K562 (cell line): ENCODE results near the gene ZNF224. TPM values are rescaled to one million over a fixed set of nuclear protein-coding genes. Genes with fewer than 3 reads are reported as not detected.

Experiments used
- ATF7 ChIP-seq: fragments of 450-650 bp; IDR thresholded peaks from 2 replicates; pipeline ENCODE4 v1.7.1; 2014; ENCODE audit warnings: mild to moderate bottlenecking, moderate library complexity
- EHMT2 ChIP-seq: fragments of 450-650 bp; IDR thresholded peaks from 2 replicates; pipeline ENCODE4 v1.6.1; 2018; ENCODE audit warnings: antibody characterized with exemption
- ETS1 ChIP-seq: conservative IDR thresholded peaks from 2 replicates; pipeline ENCODE4 v1.6.1; 2011; ENCODE audit warnings: low read depth, mild to moderate bottlenecking, low read length; ENCODE audit not compliant: control insufficient read depth
- GABPA ChIP-seq: fragments of 200-800 bp; sonication (Bioruptor generic); conservative IDR thresholded peaks from 2 replicates; pipeline ENCODE4 v1.6.1; 2016; ENCODE audit warnings: low read depth, missing genetic modification characterization, missing compliant biosample characterization
- GTF2E2 ChIP-seq: fragments of 200-800 bp; sonication (Bioruptor generic); IDR thresholded peaks from 2 replicates; pipeline ENCODE4 v1.6.1; 2016; ENCODE audit warnings: missing genetic modification characterization, missing compliant biosample characterization
- KAT7 ChIP-seq: sonication (generic); formaldehyde crosslinking; IDR thresholded peaks from 2 replicates; pipeline ENCODE4 v1.8.0; 2022; ENCODE audit warnings: missing genetic modification reagents, mild to moderate bottlenecking, borderline replicate concordance
- KLF6 ChIP-seq: fragments of 250-450 bp; sonication (Bioruptor Pico); IDR thresholded peaks from 2 replicates; pipeline ENCODE4 v1.4.0; 2020; ENCODE audit warnings: mild to moderate bottlenecking, moderate library complexity, borderline replicate concordance
- MAFF ChIP-seq: IDR thresholded peaks from 2 replicates; pipeline ENCODE4 v1.6.1; 2012; ENCODE audit warnings: low read length, improper control_type of control experiment
- MED1 ChIP-seq: sonication (generic); formaldehyde crosslinking; IDR thresholded peaks from 2 replicates; pipeline ENCODE4 v1.8.1; 2023; ENCODE audit warnings: missing genetic modification reagents, borderline replicate concordance
- NBN ChIP-seq: fragments of 450-650 bp; IDR thresholded peaks from 2 replicates; pipeline ENCODE4 v1.6.1; 2016; ENCODE audit warnings: low read depth, mild to moderate bottlenecking
- POLR2H ChIP-seq: IDR thresholded peaks from 2 replicates; pipeline ENCODE4 v1.6.1; 2016; ENCODE audit warnings: missing genetic modification characterization, low read depth, mild to moderate bottlenecking, control low read depth, missing compliant biosample characterization, moderate library complexity
- PTTG1 ChIP-seq: fragments of 450-650 bp; IDR thresholded peaks from 2 replicates; pipeline ENCODE4 v1.6.1; 2016; ENCODE audit warnings: low read depth, mild to moderate bottlenecking, missing genetic modification characterization, missing compliant biosample characterization
- RBFOX2 ChIP-seq: fragments of 200-400 bp; formaldehyde crosslinking; IDR thresholded peaks from 2 replicates; pipeline ENCODE4 v1.6.1; 2017; ENCODE audit warnings: low read depth, mild to moderate bottlenecking, low read length, moderate library complexity
- SPI1 ChIP-seq: IDR thresholded peaks from 2 replicates; pipeline ENCODE4 v1.6.1; 2011; ENCODE audit warnings: low read depth, low read length, control low read depth, borderline replicate concordance
- TCFL5 ChIP-seq: fragments of 250-450 bp; sonication (Bioruptor Pico); conservative IDR thresholded peaks from 2 replicates; pipeline ENCODE4 v1.6.1; 2021; ENCODE audit warnings: mild to moderate bottlenecking, moderate library complexity, matching md5 sums
- THRAP3 ChIP-seq: fragments of 450-650 bp; IDR thresholded peaks from 2 replicates; pipeline ENCODE4 v1.6.1; 2016; ENCODE audit warnings: mild to moderate bottlenecking, inconsistent platforms, borderline replicate concordance
- ZBTB11 ChIP-seq, 3 experiments: fragments of 200-800 bp in 1 of 3; fragments of 250-450 bp in 1 of 3; fragments of 450-650 bp in 1 of 3; sonication (Bioruptor Pico) in 1 of 3; sonication (Bioruptor generic) in 1 of 3; formaldehyde crosslinking in 1 of 3; IDR thresholded peaks; 2 replicates each; pipeline versions ENCODE4 v1.6.1 to v1.8.0; 2016 to 2022; ENCODE audit warnings: mild to moderate bottlenecking in 2 of 3, missing genetic modification characterization in 2 of 3, missing compliant biosample characterization in 1 of 3, moderate library complexity in 1 of 3
- ZNF639 ChIP-seq, 2 experiments: fragments of 200-800 bp in 1 of 2; sonication (Bioruptor generic) in 1 of 2; sonication (generic) in 1 of 2; formaldehyde crosslinking in 1 of 2; IDR thresholded peaks in 1 of 2; conservative IDR thresholded peaks in 1 of 2; 2 replicates each; pipeline versions ENCODE4 v1.5.0 to v1.6.1; 2016 to 2020; ENCODE audit warnings: missing compliant biosample characterization in 1 of 2, missing genetic modification characterization in 1 of 2, missing genetic modification reagents in 1 of 2
- polyA plus RNA-seq, 8 experiments: library from polyadenylated mRNA; depleted of rRNA in 4 of 8; stranded (reverse) in 5 of 8; unstranded in 3 of 8; fragments of >200 nt; fragmentation: Nextera tagmentation in 2 of 8; fragmentation: Illumina TruSeq in 1 of 8; extraction: Ambion mirVana in 2 of 8; extraction: Trizol in 1 of 8; gene quantifications; 2 replicates each; pipeline versions ENCODE4 v1.2.1 to v1.2.3, GENCODE V29; 2011 to 2014; ENCODE audit warnings: inconsistent platforms in 1 of 8, missing spikeins in 1 of 8
- total RNA-seq, 7 experiments: library from RNA; depleted of rRNA in 6 of 7; stranded (reverse); fragments of >200 nt in 6 of 7; fragmentation: Illumina TruSeq in 2 of 7; extraction: Trizol in 2 of 7; gene quantifications; 2 replicates each; pipeline versions ENCODE4 v1.2.1 to v1.2.3, GENCODE V29; 2011 to 2021; ENCODE audit warnings: low replicate concordance in 1 of 7
- TF ChIP-seq, protein P1 (sequence below): fragments of 450-650 bp; formaldehyde crosslinking; IDR thresholded peaks from 2 replicates; pipeline ENCODE4 v1.4.0; 2022; ENCODE audit warnings: mild to moderate bottlenecking, moderate library complexity

Gene ZNF224
- total and polyA plus RNA-seq, 9 of the 15 experiments (the other 6 are each of a cell fraction or from before 2014, with no cell fraction given), result 4.4 to 15.6 (median 10.0) TPM

- TF ChIP-seq ETS1 (peak; percentile 99), THRAP3 (no peak), SPI1 (peak; percentile 85), GTF2E2 (tag) (peak; percentile 61; the same call in 1 of the 2 replicates), KLF6 (CRISPR knock-in tag) (no peak), ATF7 (peak; percentile 45; the same call in 1 of the 2 replicates), PTTG1 (tag) (no peak), GABPA (tag) (peak; percentile 93), TCFL5 (CRISPR knock-in tag) (no peak), EHMT2 (no peak), NBN (no peak), POLR2H (tag) (0 out of 2 replicates have a peak, but pooled peaks have one; percentile 44), ZNF639 (CRISPR knock-in tag; conservative IDR thresholded peaks at IDR 0.05 in 1 of 2, IDR thresholded peaks at IDR 0.05 in 1 of 2) (peak in 1 of 2 experiments; percentile 64; a peak in 2 of 4 replicates), MAFF (no peak), KAT7 (0 out of 2 replicates have a peak, but pooled peaks have one; percentile 22), RBFOX2 (peak; percentile 75), ZBTB11 (CRISPR knock-in tag; IDR thresholded peaks at IDR 0.05) (peak; percentile 82 to 96 (median 93); a peak in 5 of 6 replicates), MED1 (no peak)
- TF ChIP-seq, protein P1, sequence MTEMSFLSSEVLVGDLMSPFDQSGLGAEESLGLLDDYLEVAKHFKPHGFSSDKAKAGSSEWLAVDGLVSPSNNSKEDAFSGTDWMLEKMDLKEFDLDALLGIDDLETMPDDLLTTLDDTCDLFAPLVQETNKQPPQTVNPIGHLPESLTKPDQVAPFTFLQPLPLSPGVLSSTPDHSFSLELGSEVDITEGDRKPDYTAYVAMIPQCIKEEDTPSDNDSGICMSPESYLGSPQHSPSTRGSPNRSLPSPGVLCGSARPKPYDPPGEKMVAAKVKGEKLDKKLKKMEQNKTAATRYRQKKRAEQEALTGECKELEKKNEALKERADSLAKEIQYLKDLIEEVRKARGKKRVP, result no peak
These were observed at the start of gene ZNF224 (continued) for GRCh38 chr19:44093931-44094765.
